Measurements from ENCODE around the gene OXSR1. TPM values are rescaled to one million over a fixed set of nuclear protein-coding genes. Genes with fewer than 3 reads are reported as not detected.

OXSR1 gene
- polyA plus RNA-seq, 2 of the 4 experiments (the other 2 are of a cell fraction) = 30.2 to 44.0 TPM

- Histone ChIP-seq H3K27ac (no peak overlapping the region), H3K4me3 (no peak overlapping the region), H3K4me2 (no peak overlapping the region), H3K9me3 (no peaks in the 10 kb centered on the region), H3K4me1 (no peaks in the 10 kb centered on the region)
- CTCF ChIA-PET = interaction anchor here (0.8 to 1.9 kb wide), 4 partner anchors 8 to 120 kb away, joined by 3 to 15 read pairs (median 4); partner anchors contain the start of gene ACAA1
- POLR2A ChIA-PET = interaction anchor here (1.1 to 1.4 kb wide), 2 partner anchors 9 to 37 kb away, joined by 3 to 6 read pairs; partner anchors contain the start of genes ACAA1 and OXSR1
- WGBS (ENCODE audit: missing lambda C conversion rate) = 100% methylated on average over 4 of the region's 4 CpGs
- FAIRE-seq (no peak), ATAC-seq (no peak), DNase-seq (ENCODE audit: low read depth in 1 of 2, low spot score in 1 of 2) (no peak)
- TF ChIP-seq HOXA7 (CRISPR knock-in tag; IDR thresholded peaks at IDR 0.05) = no peak
- TF ChIP-seq TFCP2L1 (CRISPR knock-in tag; IDR thresholded peaks at IDR 0.05) = no peak
- TF ChIP-seq, protein P1, sequence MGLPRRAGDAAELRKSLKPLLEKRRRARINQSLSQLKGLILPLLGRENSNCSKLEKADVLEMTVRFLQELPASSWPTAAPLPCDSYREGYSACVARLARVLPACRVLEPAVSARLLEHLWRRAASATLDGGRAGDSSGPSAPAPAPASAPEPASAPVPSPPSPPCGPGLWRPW (IDR thresholded peaks at IDR 0.05) = no peak
- TF ChIP-seq RNF2 (IDR thresholded peaks at IDR 0.05; ENCODE audit: borderline replicate concordance, low read depth) = no peak
- TF ChIP-seq POLR2AphosphoS2 (conservative IDR thresholded peaks at IDR 0.05; ENCODE audit: low read length) = no peak
- no peak for TF ChIP-seq PHF8 (IDR thresholded peaks at IDR 0.05; ENCODE audit: borderline replicate concordance, low read depth)
- TF ChIP-seq JUNB (IDR thresholded peaks at IDR 0.05) = no peak
Measured at GRCh38 chr3:38127611-38128302, 37.6 kb upstream of the OXSR1 start.

DNA sequence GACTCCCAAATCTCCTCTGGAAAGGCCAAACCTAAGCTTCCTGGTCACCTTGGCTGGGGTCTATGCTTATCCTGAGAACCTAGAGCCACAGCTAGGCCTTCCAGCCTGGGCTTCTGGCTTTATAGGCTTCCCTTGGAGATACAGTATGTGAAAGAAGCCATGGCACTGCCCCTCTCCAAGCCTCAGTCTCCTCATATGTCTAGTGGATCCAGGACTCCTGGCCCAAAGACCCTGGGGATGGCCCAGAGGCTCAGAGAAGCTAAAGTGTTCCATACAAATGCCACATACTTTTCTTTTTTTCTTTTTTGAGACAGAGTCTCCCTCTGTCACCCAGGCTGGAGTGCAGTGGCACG, 37.1 kb upstream of the OXSR1 start:
- Histone ChIP-seq H3K27ac (no peak overlapping the region), H3K4me1 (peaks cover 4% of the 10 kb centered on the region; the same call in 2 of the 3 replicates), H3K4me2 (no peak overlapping the region), H3K9me3 (no peaks in the 10 kb centered on the region), H3K4me3 (no peak overlapping the region)
- ChIA-PET POLR2A (interaction anchor here (1.1 to 1.4 kb wide), 2 partner anchors 8 to 37 kb away, joined by 3 to 6 read pairs; partner anchors contain the start of genes ACAA1 and OXSR1), CTCF (interaction anchor here (0.8 to 1.9 kb wide), 4 partner anchors 8 to 119 kb away, joined by 3 to 15 read pairs (median 4); partner anchors contain the start of gene ACAA1)
- TF ChIP-seq CHD2 (IDR thresholded peaks at IDR 0.05; ENCODE audit: low read length, partially characterized antibody) (no peak), GATA3 (IDR thresholded peaks at IDR 0.05; ENCODE audit: borderline replicate concordance) (no peak), CBX2 (IDR thresholded peaks at IDR 0.05; ENCODE audit: borderline replicate concordance, low read depth) (no peak), POLR2A (IDR thresholded peaks at IDR 0.05; ENCODE audit: low read length) (no peak), CHD4 (IDR thresholded peaks at IDR 0.05; ENCODE audit: borderline replicate concordance) (no peak), RCOR1 (IDR thresholded peaks at IDR 0.05; ENCODE audit: low read depth, low read length) (no peak), MYC (IDR thresholded peaks at IDR 0.05; ENCODE audit: borderline replicate concordance, low read length) (no peak), REST (IDR thresholded peaks at IDR 0.05) (no peak), SMC3 (IDR thresholded peaks at IDR 0.05) (no peak), RFX5 (IDR thresholded peaks at IDR 0.05) (no peak), TP53 (CRISPR knock-in tag; IDR thresholded peaks at IDR 0.05) (no peak), SREBF2 (IDR thresholded peaks at IDR 0.05) (no peak), RARB (CRISPR knock-in tag; IDR thresholded peaks at IDR 0.05) (no peak), JUNB (IDR thresholded peaks at IDR 0.05) (no peak)
- TF ChIP-seq, protein P1 (IDR thresholded peaks at IDR 0.05) = no peak
- WGBS (ENCODE audit: missing lambda C conversion rate) = 95% methylated on average over 1 of the region's 1 CpG
- DNase-seq (ENCODE audit: low read depth in 1 of 2, low spot score in 1 of 2) (no peak), FAIRE-seq (no peak), ATAC-seq (no peak)
